Measurements from ENCODE around the gene SMYD4.
A peak's percentile ranks its signal among the peaks of the same experiment; 100 is the strongest.
"Not testable (repeated sequence)": the region's sequence is repeated elsewhere in the genome, so short reads cannot be mapped to it uniquely, and the experiment has no call there.

SMYD4 gene
- 34.1 reads per million, percentile 59 among the genes with 10 or more reads in this experiment for total RNA-seq

GRCh38 chr17:1829592-1830257 is at the start of gene SMYD4, which contains the start of gene RPA1:
Gene SMYD4, minus strand, starts transcription at chr17:1829902. Its CDS starts 1,908 bp downstream, at chr17:1827994.
Gene RPA1, plus strand, starts transcription at chr17:1830005. Its CDS starts 89 bp downstream, at chr17:1830094.
- DNase-seq = peak; percentile 86

DNA sequence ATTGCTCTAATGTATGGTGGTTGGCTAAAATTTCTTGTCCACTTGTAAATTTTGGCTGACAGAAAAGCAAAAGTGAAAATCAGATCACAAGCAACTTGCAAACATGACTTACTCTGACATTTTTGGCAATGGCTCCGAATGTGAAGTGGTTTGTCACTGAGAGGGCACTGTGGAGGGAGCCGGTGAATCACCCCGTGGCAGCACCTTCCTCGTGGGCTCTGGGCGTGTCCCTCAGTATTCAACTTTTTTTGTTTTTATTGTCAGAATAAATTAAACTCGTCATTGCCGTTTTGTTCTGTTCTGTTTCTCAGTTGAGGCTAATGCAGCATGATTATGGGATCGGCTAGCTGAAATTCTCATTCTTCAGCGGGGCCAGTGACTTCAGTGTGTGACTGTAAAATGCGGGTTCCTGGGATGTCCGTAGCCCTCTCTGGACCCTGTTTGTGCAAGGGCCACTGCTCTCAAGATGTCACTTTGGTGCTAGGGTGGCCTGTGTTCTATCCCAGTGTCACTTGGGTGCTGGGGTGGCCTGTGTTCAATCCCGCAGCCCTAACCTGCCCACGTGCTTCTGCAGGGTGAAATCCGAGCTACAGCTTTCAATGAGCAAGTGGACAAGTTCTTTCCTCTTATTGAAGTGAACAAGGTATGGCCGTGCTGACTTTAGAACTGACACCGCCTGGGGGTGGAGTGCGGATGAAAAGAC is 48.9 kb upstream of the SMYD4 start:
- DNase-seq = no peak

GRCh38 chr17:1875597-1875996 is 45.9 kb upstream of the SMYD4 start:
- DNase-seq = no peak

DNA sequence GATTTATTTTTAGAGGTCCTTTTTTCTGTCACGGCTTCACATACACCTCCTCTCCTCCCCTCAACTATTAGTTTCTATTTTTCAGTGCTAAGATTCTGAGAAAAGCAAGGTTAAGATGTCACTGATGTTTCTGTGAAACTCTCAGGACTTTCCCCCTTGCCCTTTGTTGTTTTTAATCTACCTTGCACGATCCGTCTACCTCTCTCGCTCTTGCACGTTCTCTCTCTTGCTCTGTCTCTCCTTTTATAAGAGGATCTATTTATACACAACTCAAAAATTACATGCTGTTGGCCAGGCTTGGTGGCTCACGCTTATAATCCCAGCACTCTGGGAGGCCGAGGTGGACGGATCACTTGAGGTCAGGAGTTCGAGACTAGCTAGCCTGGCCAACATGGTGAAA is 43.7 kb upstream of the SMYD4 start:
- no peak for DNase-seq

GRCh38 chr17:1872976-1873375 is 43.3 kb upstream of the SMYD4 start:
- no peak for DNase-seq

DNA sequence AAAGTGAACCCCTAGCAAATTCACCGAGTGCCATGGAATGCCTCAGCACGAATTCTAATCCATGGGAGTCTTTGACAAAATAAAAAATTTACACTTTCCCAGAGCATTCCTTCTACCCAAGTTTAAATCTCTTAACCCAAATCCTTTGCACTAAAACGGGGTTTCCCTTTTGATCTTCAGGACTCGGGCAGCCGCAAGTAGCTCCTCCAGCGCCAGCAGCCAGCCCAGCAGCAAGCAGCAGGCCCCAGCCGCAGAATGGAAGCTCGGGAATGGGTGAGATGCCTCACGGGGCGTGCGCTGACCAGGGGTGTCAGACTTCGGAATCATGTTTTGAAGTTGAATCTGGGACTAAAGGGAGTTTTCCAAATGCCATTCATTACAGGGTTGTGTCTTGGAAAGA is 42.6 kb upstream of the SMYD4 start:
- no peak for DNase-seq

DNA sequence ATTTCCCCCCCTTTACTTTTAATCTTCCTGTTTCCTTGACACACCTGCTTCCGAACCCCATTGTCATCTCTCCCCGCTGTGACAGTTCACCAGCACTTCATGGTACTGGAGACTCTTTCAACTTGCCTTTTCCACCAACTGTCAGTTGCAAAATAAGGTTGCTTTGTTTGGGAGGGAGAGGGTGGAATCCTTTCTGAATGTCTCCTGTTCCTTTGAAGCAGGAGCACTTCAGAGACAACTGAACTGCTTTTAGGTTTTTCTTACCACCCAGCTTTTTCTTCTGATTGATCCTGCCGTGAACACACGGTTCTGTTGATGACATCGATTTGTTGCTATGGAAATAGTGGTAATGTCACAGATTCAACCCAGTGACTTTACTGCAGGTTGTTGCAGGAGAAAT is 42.1 kb upstream of the SMYD4 start:
- DNase-seq = peak; percentile 27

GRCh38 chr17:1870592-1870991 is 40.9 kb upstream of the SMYD4 start:
- no peak for DNase-seq

DNA sequence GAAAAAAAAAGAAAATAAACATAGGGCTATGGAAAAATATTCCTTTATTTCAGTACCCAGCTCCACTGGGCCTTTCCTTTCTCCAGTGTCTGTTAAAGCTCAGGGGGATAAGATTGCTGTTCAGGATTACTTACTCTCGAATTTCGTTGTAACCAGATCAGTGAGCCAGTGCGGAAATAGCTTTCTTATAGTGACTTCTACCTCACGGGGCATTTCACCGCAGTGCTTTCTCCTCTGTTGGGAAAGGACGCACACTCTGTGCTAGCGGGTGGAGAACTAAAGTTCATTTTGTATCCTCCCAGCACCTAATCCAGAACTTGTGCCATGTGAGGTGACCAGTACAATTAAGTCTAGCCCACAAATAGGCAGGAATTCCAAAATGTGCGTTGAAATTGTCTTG is 38.4 kb upstream of the SMYD4 start:
- DNase-seq = no peak

- DNase-seq = no peak
Measured at GRCh38 chr17:1867307-1867706, 37.6 kb upstream of the SMYD4 start.

GRCh38 chr17:1865252-1866037 is 35.7 kb upstream of the SMYD4 start:
- peak; percentile 48 for DNase-seq

DNA sequence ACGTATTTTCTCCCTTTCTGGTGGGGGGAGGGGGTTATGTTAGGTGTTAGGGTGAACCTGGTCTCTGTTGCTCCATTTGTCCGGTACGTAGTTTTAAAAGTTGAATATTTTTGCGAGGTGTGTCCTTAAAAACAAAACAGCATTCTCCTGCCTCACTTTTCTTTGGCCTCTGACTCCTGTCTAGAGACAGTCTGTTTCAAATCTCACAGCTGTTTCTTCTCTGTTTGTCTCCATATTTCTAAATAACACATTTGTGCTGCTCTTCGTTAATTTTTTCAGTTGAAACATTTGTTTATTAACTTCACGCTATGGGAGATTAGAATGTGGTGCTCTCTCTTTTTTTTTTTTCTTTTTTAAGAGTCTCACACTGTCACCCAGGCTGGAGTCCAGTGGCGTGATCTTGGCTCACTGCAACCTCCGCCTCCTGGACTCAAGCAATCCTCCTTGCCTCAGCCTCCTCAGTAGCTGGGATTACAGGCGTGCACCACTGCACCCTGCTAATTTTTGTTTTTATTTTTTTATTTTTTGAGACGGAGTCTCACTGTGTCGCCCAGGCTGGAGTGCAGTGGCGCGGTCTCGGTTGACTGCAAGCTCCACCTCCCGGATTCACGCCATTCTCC is 31.8 kb upstream of the SMYD4 start:
- DNase-seq = no peak

DNA sequence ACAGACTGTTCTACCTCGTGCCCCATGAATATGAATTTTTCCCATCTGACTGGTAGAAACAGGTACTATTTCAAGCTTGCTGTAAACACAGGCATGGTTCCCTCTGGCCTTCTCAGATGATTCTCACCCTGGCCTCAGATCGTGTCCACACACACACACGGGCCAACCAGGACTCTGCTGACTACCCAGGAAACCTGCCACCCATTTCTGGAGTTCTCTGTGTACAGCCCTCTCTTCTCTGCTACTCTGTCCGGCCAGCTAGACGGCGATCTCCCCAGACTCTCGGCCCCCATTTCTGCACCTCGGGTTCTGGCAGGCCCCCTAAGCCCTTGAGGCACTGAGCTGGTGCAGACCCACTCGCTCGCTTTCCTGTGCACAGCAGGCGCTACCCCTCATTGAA is 31.3 kb upstream of the SMYD4 start:
- DNase-seq = no peak

DNA sequence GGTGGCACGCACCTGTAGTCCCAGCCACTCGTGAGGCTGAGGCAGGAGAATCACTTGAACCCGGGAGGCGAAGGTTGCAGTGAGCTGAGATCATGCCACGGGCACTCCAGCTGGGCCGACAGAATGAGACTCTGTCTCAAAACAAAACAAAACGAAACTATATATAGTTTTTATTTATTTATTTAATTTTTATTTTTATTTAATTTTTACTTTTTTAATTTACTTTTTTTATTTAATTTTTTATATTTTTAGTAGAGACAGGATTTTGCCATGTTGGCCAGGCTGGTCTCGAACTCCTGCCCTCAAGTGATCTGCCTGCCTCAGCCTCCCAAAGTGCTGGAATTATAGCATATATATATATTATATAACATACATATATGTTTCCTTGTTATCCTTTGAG is 26.8 kb upstream of the SMYD4 start:
- DNase-seq = not testable (repeated sequence)

GRCh38 chr17:1853698-1854097 is 24.0 kb upstream of the SMYD4 start:
- DNase-seq = no peak

DNA sequence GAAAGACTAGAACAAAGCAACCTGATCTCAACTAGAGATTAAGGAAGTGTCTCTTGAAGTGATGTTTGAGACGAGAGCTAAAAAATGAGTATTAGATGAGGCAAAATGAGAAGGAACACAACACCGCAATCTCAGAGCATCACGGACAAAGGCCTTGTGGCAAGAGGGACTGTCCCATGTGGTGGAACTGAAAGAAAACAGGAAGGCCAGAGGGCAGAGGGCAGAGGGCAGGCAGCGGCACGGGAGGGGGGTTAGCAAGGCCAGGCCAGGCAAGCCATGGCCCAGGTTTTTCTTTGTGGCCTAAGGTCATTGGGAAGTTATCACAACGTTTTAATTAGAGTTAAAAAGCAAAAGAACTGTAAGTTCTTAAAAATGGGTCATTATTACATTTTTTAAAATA is 22.6 kb upstream of the SMYD4 start:
- DNase-seq = no peak

GRCh38 chr17:1847191-1847590 is 17.5 kb upstream of the SMYD4 start:
- DNase-seq = no peak

- no peak for DNase-seq
Measured at GRCh38 chr17:1843947-1844346, 14.2 kb upstream of the SMYD4 start.

DNA sequence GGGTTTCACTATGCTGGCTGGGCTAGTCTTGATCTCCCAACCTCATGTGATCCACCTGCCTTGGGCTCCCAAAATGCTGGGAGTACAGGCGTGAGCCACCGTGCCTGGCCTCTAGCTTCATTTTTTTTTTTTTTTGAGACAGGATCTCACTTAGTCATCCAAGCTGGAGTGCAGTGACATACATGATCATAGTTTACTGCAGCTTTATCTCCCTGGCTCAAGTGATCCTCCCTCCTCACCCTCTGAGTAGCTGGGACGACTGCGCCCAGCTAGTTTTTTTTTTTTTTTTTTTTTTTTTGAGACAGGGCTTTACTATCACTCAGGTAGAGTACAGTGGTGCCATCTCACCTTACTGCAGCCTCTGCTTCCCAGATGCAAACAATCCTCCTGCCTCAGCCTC is 9.8 kb upstream of the SMYD4 start:
- DNase-seq = no peak

DNA sequence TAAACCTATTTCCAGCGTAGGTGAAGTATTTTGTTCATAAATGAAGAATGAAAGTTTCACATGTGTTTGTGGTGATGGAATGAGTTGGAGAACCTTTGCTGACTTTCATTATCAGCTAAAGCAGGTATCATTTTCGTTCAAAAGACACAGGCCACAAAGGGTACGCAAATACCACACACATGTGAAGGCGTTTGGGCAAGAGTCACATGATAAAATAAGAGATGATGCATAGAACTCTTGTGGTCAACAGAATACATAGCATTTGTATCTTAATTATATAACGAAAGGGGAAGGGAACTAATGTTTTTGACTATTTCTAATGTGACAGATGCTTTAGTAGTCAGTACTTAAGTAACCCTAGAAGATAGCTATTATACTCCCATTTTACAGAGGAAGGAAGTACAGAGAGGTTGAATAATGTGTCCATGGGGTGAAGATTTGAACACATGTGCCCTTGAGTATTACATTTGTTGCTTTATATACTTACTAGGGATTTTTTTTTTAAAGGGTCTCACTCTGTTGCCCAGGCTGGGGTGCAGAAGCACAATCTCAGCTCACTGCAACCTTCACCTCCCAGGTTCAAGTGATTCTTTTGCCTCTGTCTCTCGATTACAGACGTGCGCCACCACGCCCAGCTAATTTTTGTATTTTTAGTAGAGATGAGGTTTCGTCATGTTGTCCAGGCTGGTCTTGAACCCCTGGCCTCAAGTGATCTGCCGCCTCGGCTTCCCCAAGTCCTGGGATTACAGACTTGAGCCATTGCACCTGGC is 4.9 kb upstream of the SMYD4 start:
- DNase-seq = no peak

GRCh38 chr17:1830288-1830687 is 586 bp upstream of the SMYD4 start:
- DNase-seq = no peak

DNA sequence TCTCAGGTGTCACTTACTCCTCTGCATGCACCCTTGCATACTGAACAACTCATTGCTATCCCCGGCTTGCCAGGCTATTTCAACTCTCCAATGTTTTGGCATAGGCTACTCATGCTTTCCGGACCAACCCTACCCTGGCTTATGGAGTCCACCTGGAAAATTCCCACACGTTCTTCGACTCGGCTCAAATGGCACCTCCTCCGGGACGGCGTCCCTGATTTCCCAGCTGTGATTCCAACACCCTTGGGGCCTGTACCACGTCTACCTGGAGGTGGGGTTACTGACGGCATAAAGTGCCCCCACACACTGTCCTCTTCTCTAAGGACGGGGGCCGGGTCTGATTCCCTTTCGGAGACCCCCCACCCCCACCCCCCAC is 498 bp downstream of the SMYD4 start:
- no peak for DNase-seq
